ENCODE results near the gene HABP2. TPM values are rescaled to one million over a fixed set of nuclear protein-coding genes. Genes with fewer than 3 reads are reported as not detected.

The HABP2 gene
- total and polyA plus RNA-seq, 2 of the 4 experiments (the other 2 are of a cell fraction): not detected

- DNase-seq (no peak), ATAC-seq (ENCODE audit: low read depth) (no peak)
- Histone ChIP-seq H4K8ac (ENCODE audit: low read depth in 2 of 2, low read length in 2 of 2) (no peak overlapping the region), H3K23ac (ENCODE audit: low read depth, low read length) (no peak overlapping the region), H3K4ac (ENCODE audit: low read depth, low read length) (no peak overlapping the region), H3K4me1 (ENCODE audit: control insufficient read depth, insufficient read depth, low read length) (no peaks in the 10 kb centered on the region), H3K14ac (replicated peaks; ENCODE audit: low read depth, low read length) (no peak overlapping the region), H2AK9ac (replicated peaks; ENCODE audit: low read depth, low read length, poor library complexity) (no peak overlapping the region), H3K9ac (ENCODE audit: low read depth, low read length) (no peak overlapping the region), H4K5ac (ENCODE audit: low read depth, low read length) (no peak overlapping the region), H3K4me2 (ENCODE audit: low read depth, low read length) (no peak overlapping the region), H3K27ac (ENCODE audit: insufficient read depth, low read length) (no peak overlapping the region), H3K79me1 (ENCODE audit: low read depth in 1 of 2, low read length in 2 of 2) (no peaks in the 10 kb centered on the region), H3K4me3 (ENCODE audit: insufficient read depth, low read depth, low read length) (no peak overlapping the region), H3K27me3 (ENCODE audit: control insufficient read depth, insufficient read depth, low read length) (peaks cover 6% of the 10 kb centered on the region; the same call in 1 of the 2 replicates), H3K36me3 (ENCODE audit: control insufficient read depth, insufficient read depth, low read length) (no peaks in the 10 kb centered on the region), H3K9me3 (ENCODE audit: control insufficient read depth, insufficient read depth, low read length) (no peaks in the 10 kb centered on the region), H2AFZ (replicated peaks; ENCODE audit: low read length, poor library complexity) (no peak overlapping the region), H4K20me1 (ENCODE audit: insufficient read depth, low read length) (no peaks in the 10 kb centered on the region), H2AK5ac (ENCODE audit: low read depth, low read length) (no peak overlapping the region), H3K9me1 (ENCODE audit: insufficient read depth, low read length) (no peaks in the 10 kb centered on the region), H2BK5ac (ENCODE audit: low read depth, low read length, poor library complexity, severe bottlenecking) (no peak overlapping the region), H4K91ac (ENCODE audit: insufficient read depth, low read depth, low read length) (no peak overlapping the region), H2BK15ac (ENCODE audit: low read depth, low read length) (no peak overlapping the region), H2BK120ac (ENCODE audit: low read depth, low read length) (no peak overlapping the region), H3K56ac (ENCODE audit: extremely low read depth, insufficient read depth, low read length) (no peak overlapping the region), H2BK20ac (ENCODE audit: low read depth, low read length) (no peak overlapping the region), H3K18ac (ENCODE audit: low read depth, low read length) (no peak overlapping the region)
- no peak for TF ChIP-seq SMC3 (IDR thresholded peaks at IDR 0.05; ENCODE audit: low read depth, low read length)
- no peak for TF ChIP-seq BHLHE40 (IDR thresholded peaks at IDR 0.05; ENCODE audit: low read depth, low read length)
- no peak for TF ChIP-seq FOS (IDR thresholded peaks at IDR 0.05; ENCODE audit: low read depth, low read length)
- TF ChIP-seq RFX5 (IDR thresholded peaks at IDR 0.05; ENCODE audit: low read depth, low read length): no peak
- no peak for TF ChIP-seq MAZ (IDR thresholded peaks at IDR 0.05; ENCODE audit: borderline replicate concordance, low read depth, low read length)
- TF ChIP-seq CHD1 (IDR thresholded peaks at IDR 0.05; ENCODE audit: low read depth, low read length): no peak
- no peak for TF ChIP-seq RCOR1 (IDR thresholded peaks at IDR 0.05; ENCODE audit: insufficient replicate concordance, low read length)
- TF ChIP-seq USF2 (IDR thresholded peaks at IDR 0.05; ENCODE audit: low read depth, low read length): no peak
- TF ChIP-seq ELK1 (IDR thresholded peaks at IDR 0.05; ENCODE audit: borderline replicate concordance, low read depth, low read length): no peak
- no peak for TF ChIP-seq RAD21 (IDR thresholded peaks at IDR 0.05; ENCODE audit: low read length)
- TF ChIP-seq MXI1 (IDR thresholded peaks at IDR 0.05; ENCODE audit: borderline replicate concordance, low read depth, low read length): no peak
- in situ Hi-C loops (cut with MboI; ENCODE audit: low sequenced_read_pairs): no loop called here
- POLR2A ChIA-PET (ENCODE audit: unreplicated experiment): no interaction called here
- BruUV-seq (replicated peaks): no TSS peak
- whole genome bisulfite sequencing, 2 experiments (ENCODE audit: extremely low coverage in 2 of 2, insufficient read length in 1 of 2): no CpG with 5 or more reads among the region's 5 CpGs
- intact Hi-C loops (cut with micrococcal nuclease): no loop called here
- dilution Hi-C loops (cut with HindIII; ENCODE audit: low sequenced_read_pairs, unreplicated experiment): no loop called here
- CTCF ChIA-PET: no interaction called here
These were observed 7.2 kb downstream of the HABP2 start for GRCh38 chr10:113560071-113560470.

All from IMR-90 (cell line).